Esophagus muscularis mucosa (tissue), 4 donors: ENCODE data around the gene TCTN1. TPM values are rescaled to one million over a fixed set of nuclear protein-coding genes. Genes with fewer than 3 reads are reported as not detected.
"Not testable (repeated sequence)": the region's sequence is repeated elsewhere in the genome, so short reads cannot be mapped to it uniquely, and the experiment has no call there.

Source experiments
- DNase-seq: peaks from one replicate; pipeline ENCODE4 v3.0.0-alpha.2; 2017; ENCODE audit errors: extremely low spot score
- H3K27ac ChIP-seq, 4 donors: fragments of 200-600 bp; sonication (generic); replicated peaks in 1 of 4; 1 replicate in 3 of 4; 2 replicates in 1 of 4; pipeline ENCODE4 v1.5.1; 2016 to 2019; ENCODE audit warnings: mild to moderate bottlenecking in 1 of 4
- H3K27me3 ChIP-seq, 4 donors: fragments of 200-600 bp; sonication (generic); one replicate each; pipeline versions ENCODE4 v1.5.1 to v1.6.0; 2016 to 2019
- H3K36me3 ChIP-seq, 4 donors: fragments of 200-600 bp; sonication (generic); one replicate each; pipeline ENCODE4 v1.5.1; 2016 to 2019
- H3K4me1 ChIP-seq, 4 donors: fragments of 200-600 bp; sonication (generic); one replicate each; pipeline ENCODE4 v1.5.1; 2016 to 2019
- H3K4me3 ChIP-seq, 4 donors: fragments of 200-600 bp; sonication (generic); 1 replicate in 2 of 4; 2 replicates in 2 of 4; pipeline ENCODE4 v1.5.1; 2016 to 2019; ENCODE audit warnings: mild to moderate bottlenecking in 4 of 4, moderate library complexity in 1 of 4
- H3K9me3 ChIP-seq, 4 donors: fragments of 200-600 bp; sonication (generic); 1 replicate in 3 of 4; 2 replicates in 1 of 4; pipeline ENCODE4 v1.5.1; 2016 to 2019
- CTCF ChIP-seq, 3 experiments: fragments of 200-600 bp in 2 of 3; fragments of 450-650 bp in 1 of 3; sonication (generic) in 2 of 3; IDR thresholded peaks; one replicate each; pipeline ENCODE4 v1.5.1; 2017 to 2019; ENCODE audit warnings: antibody characterized with exemption in 3 of 3, mild to moderate bottlenecking in 2 of 3, moderate library complexity in 1 of 3
- EP300 ChIP-seq: sonication (generic); formaldehyde crosslinking; IDR thresholded peaks from one replicate; pipeline ENCODE4 v1.6.1; 2017; ENCODE audit warnings: antibody characterized with exemption
- POLR2A ChIP-seq: fragments of 450-650 bp; IDR thresholded peaks from one replicate; pipeline ENCODE4 v1.6.1; 2017; ENCODE audit warnings: antibody characterized with exemption, moderate library complexity, mild to moderate bottlenecking, low read depth
- POLR2AphosphoS5 ChIP-seq, 2 donors: sonication (generic); formaldehyde crosslinking; IDR thresholded peaks; one replicate each; pipeline ENCODE4 v1.6.1; 2017; ENCODE audit warnings: antibody characterized with exemption in 2 of 2
- WGBS: methylation state at CpG from one replicate; pipeline ENCODE4 v1.1.5; 2018; 5-methylcytosine and 5-hydroxymethylcytosine counted together
- intact Hi-C: fragments of 100-400 bp; cut with DNase I; formaldehyde crosslinking; loops from one replicate; pipeline ENCODE4 v1.15.1; 2023
- total RNA-seq, 4 donors: library from RNA; depleted of rRNA; stranded (reverse); fragments of >200 nt; gene quantifications; one replicate each; pipeline versions ENCODE4 v1.1.0 to v1.2.1, GENCODE V29; 2016

Gene TCTN1
- total RNA-seq, 4 donors from 2014 or later, result 17.4 to 26.2 (median 21.4) TPM

GRCh38 chr12:110599334-110599733 lies 14.6 kb upstream of the TCTN1 start:
- no peak for TF ChIP-seq POLR2AphosphoS5 (IDR thresholded peaks at IDR 0.05)
- Histone ChIP-seq H3K4me3 (no peak overlapping the region), H3K27ac (no peak overlapping the region), H3K4me1 (peaks cover 5 to 17% (median 7%) of the 10 kb centered on the region in 4 donors), H3K36me3 (no peaks in the 10 kb centered on the region), H3K9me3 (no peaks in the 10 kb centered on the region), H3K27me3 (no peaks in the 10 kb centered on the region)
- intact Hi-C loops, result no loop called here
- WGBS, result 77% methylated on average over 4 of the region's 4 CpGs
- DNase-seq, result no peak

GRCh38 chr12:110600254-110600653 lies 13.7 kb upstream of the TCTN1 start:
- 32% methylated on average over 4 of the region's 4 CpGs for WGBS
- no peak overlapping the region for H3K4me3 ChIP-seq
- no peak for TF ChIP-seq POLR2A
- no peak for TF ChIP-seq POLR2AphosphoS5 (IDR thresholded peaks at IDR 0.05)
- TF ChIP-seq EP300, result no peak
- TF ChIP-seq CTCF (IDR thresholded peaks at IDR 0.05), result peak; percentile 48 to 70 (median 53)
- no peaks in the 10 kb centered on the region for H3K9me3 ChIP-seq
- intact Hi-C loops, result loop anchor here (1.0 to 5.0 kb wide), 3 partner anchors 88 to 133 kb away; partner anchors contain the start of genes FAM216A and GPN3
- peaks cover 5 to 17% (median 7%) of the 10 kb centered on the region in 4 donors for H3K4me1 ChIP-seq
- no peak overlapping the region for H3K27ac ChIP-seq
- H3K36me3 ChIP-seq, result no peaks in the 10 kb centered on the region
- H3K27me3 ChIP-seq, result no peaks in the 10 kb centered on the region
- no peak for DNase-seq

- DNase-seq, H3K27me3 ChIP-seq, H3K4me3 ChIP-seq, H3K27ac ChIP-seq, H3K36me3 ChIP-seq, H3K9me3 ChIP-seq: not testable (repeated sequence)
- TF ChIP-seq CTCF (IDR thresholded peaks at IDR 0.05), result peak; percentile 70 to 81 (median 76)
- H3K4me1 ChIP-seq, result peaks cover 5 to 17% (median 7%) of the 10 kb centered on the region in 4 donors
- 60% methylated on average over 14 of the region's 14 CpGs for WGBS
- intact Hi-C loops, result loop anchor here (5.0 kb wide), 2 partner anchors 95 to 135 kb away; partner anchors contain the start of genes FAM216A and GPN3
These were observed 11.7 kb upstream of the TCTN1 start for GRCh38 chr12:110602085-110602814.

GRCh38 chr12:110606253-110606611 lies 7.7 kb upstream of the TCTN1 start:
- TF ChIP-seq POLR2AphosphoS5 (IDR thresholded peaks at IDR 0.05) (no peak), EP300 (no peak), CTCF (IDR thresholded peaks at IDR 0.05) (no peak), POLR2A (no peak)
- WGBS, result 91% methylated on average over 8 of the region's 8 CpGs
- DNase-seq, result no peak
- Histone ChIP-seq H3K4me3 (peak overlapping the region in 1 of 4 donors; percentile 26), H3K9me3 (no peaks in the 10 kb centered on the region), H3K4me1 (peaks cover 0 to 8% (median 0%) of the 10 kb centered on the region in 4 donors), H3K27me3 (no peaks in the 10 kb centered on the region), H3K36me3 (no peaks in the 10 kb centered on the region), H3K27ac (peak overlapping the region in 1 of 4 donors; percentile 20)
- intact Hi-C loops, result no loop called here

GRCh38 chr12:110613071-110613770 lies 708 bp upstream of the TCTN1 start:
- Histone ChIP-seq H3K9me3 (no peaks in the 10 kb centered on the region), H3K4me1 (peaks cover 10 to 24% (median 19%) of the 10 kb centered on the region in 4 donors), H3K36me3 (peaks cover 0 to 9% (median 0%) of the 10 kb centered on the region in 4 donors), H3K27me3 (no peaks in the 10 kb centered on the region), H3K27ac (peak overlapping the region; percentile 76 to 78 (median 76)), H3K4me3 (peak overlapping the region; percentile 72 to 84 (median 78))
- intact Hi-C loops, result loop anchor here (5.0 to 10.0 kb wide), 2 partner anchors 161 to 272 kb away; partner anchors contain the start of gene ARPC3
- no peak for TF ChIP-seq CTCF (IDR thresholded peaks at IDR 0.05)
- no peak for TF ChIP-seq POLR2AphosphoS5 (IDR thresholded peaks at IDR 0.05)
- TF ChIP-seq EP300, result no peak
- TF ChIP-seq POLR2A, result no peak
- 71% methylated on average over 23 of the region's 23 CpGs for WGBS
- DNase-seq, result no peak
